ENCODE measurements around the gene EIF4ENIF1.
"Not testable (repeated sequence)": the region's sequence is repeated elsewhere in the genome, so short reads cannot be mapped to it uniquely, and the experiment has no call there.

Gene EIF4ENIF1

GRCh38 chr22:31442768-31443489 is 46.7 kb downstream of the EIF4ENIF1 start:
- no peak for DNase-seq (ENCODE audit: low spot score)

DNA sequence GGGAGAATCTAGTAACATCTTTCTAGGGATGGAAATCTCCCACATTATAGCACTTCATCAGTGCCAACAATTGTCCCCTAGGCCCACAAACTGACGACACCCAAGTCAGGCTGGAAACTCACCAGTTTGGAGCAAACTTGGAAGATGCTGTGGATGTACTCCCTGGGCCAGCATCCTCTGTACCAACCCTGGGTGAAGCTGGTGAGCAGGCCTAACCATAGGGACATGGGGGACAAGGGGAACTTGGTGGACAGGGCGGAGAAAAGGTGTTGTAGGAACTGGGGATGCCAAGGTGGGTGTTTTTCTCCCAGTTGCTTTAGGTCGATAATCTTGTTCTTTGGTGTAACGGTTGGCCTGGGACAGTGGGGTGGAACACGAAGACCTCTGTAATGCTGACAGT is 48.0 kb downstream of the EIF4ENIF1 start:
- no peak for DNase-seq (ENCODE audit: low spot score)

- DNase-seq (ENCODE audit: low spot score): no peak
These were observed 49.0 kb downstream of the EIF4ENIF1 start for GRCh38 chr22:31440681-31441080.

- no peak for DNase-seq (ENCODE audit: low spot score)
These were observed 49.8 kb downstream of the EIF4ENIF1 start for GRCh38 chr22:31439808-31440207.

- DNase-seq (ENCODE audit: low spot score): no peak
These were observed 53.5 kb downstream of the EIF4ENIF1 start for GRCh38 chr22:31436132-31436531.

DNA sequence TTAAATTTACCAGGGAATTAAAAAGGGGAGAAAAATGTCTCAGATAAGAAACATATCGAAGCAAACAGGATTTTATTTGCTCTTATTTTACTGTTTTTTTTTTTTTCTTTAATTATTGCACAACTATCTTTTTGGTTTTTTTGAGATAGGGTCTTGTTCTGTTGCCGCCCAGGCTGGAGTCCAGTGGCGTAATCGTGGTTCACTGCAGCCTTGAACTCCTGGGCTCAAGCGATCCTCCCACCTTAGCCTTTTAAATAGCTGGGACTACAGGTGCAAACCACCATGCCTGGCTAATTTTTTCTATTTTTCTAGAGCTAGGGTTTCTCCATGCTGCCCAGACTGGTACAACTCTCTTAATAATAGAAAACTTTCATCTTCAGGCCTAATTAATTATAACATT is 57.7 kb downstream of the EIF4ENIF1 start:
- no peak for DNase-seq (ENCODE audit: low spot score)

- DNase-seq (ENCODE audit: low spot score): no peak
These were observed 64.2 kb downstream of the EIF4ENIF1 start for GRCh38 chr22:31425331-31426050.

GRCh38 chr22:31402350-31402749 is 87.3 kb downstream of the EIF4ENIF1 start:
- not testable (repeated sequence) for DNase-seq (ENCODE audit: low spot score)

- no peak for DNase-seq (ENCODE audit: low spot score)
These were observed 89.6 kb downstream of the EIF4ENIF1 start for GRCh38 chr22:31400023-31400397.

DNA sequence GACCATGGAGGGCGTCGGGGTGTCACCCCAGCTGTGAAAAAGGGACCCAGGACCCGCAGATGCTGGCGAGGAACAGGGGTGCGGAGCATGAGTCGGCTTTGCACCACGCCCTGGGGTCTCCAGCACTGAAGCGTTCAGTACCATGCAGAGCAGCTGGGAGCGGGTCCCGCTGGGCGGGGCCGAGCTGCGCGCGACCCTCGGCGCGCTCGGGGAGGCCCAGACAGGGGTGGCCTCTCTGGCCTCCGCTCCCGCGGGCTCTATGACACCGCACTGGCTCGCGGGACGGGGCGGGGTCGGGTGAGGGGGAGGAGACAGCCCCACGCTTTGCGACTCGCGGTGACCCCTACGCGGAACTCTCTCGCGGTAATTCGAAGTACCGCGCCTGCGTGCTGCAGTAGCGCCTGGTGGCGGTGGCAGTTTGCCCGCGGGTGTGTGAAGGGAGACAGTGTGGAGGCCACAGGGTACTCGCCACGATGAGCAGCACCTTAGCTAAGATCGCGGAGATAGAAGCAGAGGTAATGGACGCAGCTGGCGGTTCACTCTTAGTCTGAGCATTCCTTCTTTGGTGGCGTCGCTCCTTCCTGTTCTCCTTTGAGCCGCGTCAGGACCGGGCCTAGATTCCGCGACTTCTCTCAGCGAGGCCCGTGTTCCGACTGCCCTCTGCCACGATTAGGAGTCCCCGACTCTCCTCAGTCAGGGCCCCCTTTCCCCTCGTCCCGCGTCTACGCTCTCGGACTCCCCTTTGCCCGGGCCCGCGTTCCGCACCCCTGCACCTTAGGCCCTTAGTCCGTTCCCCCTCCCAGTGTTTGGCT is 90.2 kb downstream of the EIF4ENIF1 start, which contains the start of gene DRG1:
Gene DRG1 (plus strand): TSS at position 394 of the 812 bp plus-strand sequence. CDS start 80 bp downstream, at position 474.
- peak; percentile 96 for DNase-seq (ENCODE audit: low spot score)

GRCh38 chr22:31398231-31398630 is 91.4 kb downstream of the EIF4ENIF1 start:
- no peak for DNase-seq (ENCODE audit: low spot score)

GRCh38 chr22:31394326-31394725 is 95.3 kb downstream of the EIF4ENIF1 start:
- no peak for DNase-seq (ENCODE audit: low spot score)

GRCh38 chr22:31393893-31394292 is 95.7 kb downstream of the EIF4ENIF1 start:
- no peak for DNase-seq (ENCODE audit: low spot score)
